GM12878 (cell line): ENCODE measurements around the gene COASY. TPM values are rescaled to one million over a fixed set of nuclear protein-coding genes. Genes with fewer than 3 reads are reported as not detected.

Experiments used
- ATF7 ChIP-seq: fragments of 450-650 bp; IDR thresholded peaks from 2 replicates; pipeline ENCODE4 v1.6.1; 2016; ENCODE audit warnings: low read depth, mild to moderate bottlenecking
- CBX3 ChIP-seq: fragments of 200-600 bp; sonication (generic); IDR thresholded peaks from 2 replicates; pipeline ENCODE4 v1.6.1; 2016; ENCODE audit warnings: low read depth, borderline replicate concordance
- CEBPB ChIP-seq, 2 experiments: fragments of 150-350 bp in 1 of 2; IDR thresholded peaks; 2 replicates each; pipeline ENCODE4 v1.6.1; 2012 to 2014; ENCODE audit warnings: low read depth in 2 of 2, low read length in 2 of 2, borderline replicate concordance in 1 of 2, inconsistent platforms in 1 of 2
- DPF2 ChIP-seq: fragments of 450-650 bp; IDR thresholded peaks from 2 replicates; pipeline ENCODE4 v1.6.1; 2017; ENCODE audit warnings: mild to moderate bottlenecking
- HCFC1 ChIP-seq: fragments of 150-350 bp; IDR thresholded peaks from 2 replicates; pipeline ENCODE4 v1.6.1; 2014; ENCODE audit warnings: low read length
- LARP7 ChIP-seq: fragments of 450-650 bp; IDR thresholded peaks from 2 replicates; pipeline ENCODE4 v1.6.1; 2017; ENCODE audit warnings: mild to moderate bottlenecking
- MYC ChIP-seq: IDR thresholded peaks from 2 replicates; pipeline ENCODE4 v1.6.1; 2011; ENCODE audit warnings: mild to moderate bottlenecking, low read length, moderate library complexity, inconsistent platforms; ENCODE audit not compliant: insufficient read depth, insufficient replicate concordance, insufficient read length, severe bottlenecking
- NFYA ChIP-seq: IDR thresholded peaks from 2 replicates; pipeline ENCODE4 v1.6.1; 2011; ENCODE audit warnings: low read depth, mild to moderate bottlenecking, low read length, improper control_type of control experiment, borderline replicate concordance
- NRF1 ChIP-seq: conservative IDR thresholded peaks from 2 replicates; pipeline ENCODE4 v1.6.1; 2011; ENCODE audit warnings: mild to moderate bottlenecking, low read depth, low read length, improper control_type of control experiment
- POLR2AphosphoS2 ChIP-seq: IDR thresholded peaks from 2 replicates; pipeline ENCODE4 v1.6.1; 2011; ENCODE audit warnings: low read depth, mild to moderate bottlenecking, low read length, improper control_type of control experiment, moderate library complexity
- POU2F2 ChIP-seq: IDR thresholded peaks from 3 replicates; pipeline ENCODE4 v1.6.1; 2011; ENCODE audit warnings: low read depth, mild to moderate bottlenecking, low read length, borderline replicate concordance
- RBBP5 ChIP-seq: fragments of 200-600 bp; sonication (generic); conservative IDR thresholded peaks from 2 replicates; pipeline ENCODE4 v1.6.1; 2016
- RUNX3 ChIP-seq: IDR thresholded peaks from 2 replicates; pipeline ENCODE4 v1.6.1; 2012; ENCODE audit warnings: low read length, inconsistent platforms
- SIN3A ChIP-seq: IDR thresholded peaks from 2 replicates; pipeline ENCODE4 v1.6.1; 2012; ENCODE audit warnings: low read depth, low read length, improper control_type of control experiment
- ZNF207 ChIP-seq: fragments of 450-650 bp; IDR thresholded peaks from 2 replicates; pipeline ENCODE4 v1.6.1; 2014; ENCODE audit warnings: antibody characterized with exemption, mild to moderate bottlenecking, borderline replicate concordance
- ZNF274 ChIP-seq: IDR thresholded peaks from one replicate; pipeline ENCODE4 v1.8.0; 2011; ENCODE audit not compliant: insufficient read length, insufficient read depth
- polyA plus RNA-seq, 11 experiments: library from polyadenylated mRNA; depleted of rRNA in 4 of 11; unstranded in 6 of 11; stranded (reverse) in 5 of 11; fragments of >200 nt; fragmentation: Nextera tagmentation in 4 of 11; fragmentation: Illumina TruSeq in 1 of 11; extraction: Ambion mirVana in 4 of 11; extraction: Trizol in 1 of 11; gene quantifications; 1 replicate in 1 of 11; 2 replicates in 10 of 11; pipeline versions ENCODE4 v1.2.1 to v1.2.3, GENCODE V29; 2011 to 2016; ENCODE audit warnings: inconsistent platforms in 2 of 11, missing spikeins in 2 of 11, low read depth in 1 of 11
- total RNA-seq, 4 experiments: library from RNA; depleted of rRNA in 3 of 4; stranded (reverse); fragments of >200 nt in 3 of 4; fragmentation: Illumina TruSeq in 1 of 4; extraction: Trizol in 1 of 4; gene quantifications; 2 replicates each; pipeline versions ENCODE4 v1.2.1 to v1.2.3, GENCODE V29; 2013 to 2021
- TF ChIP-seq, protein P1 (sequence below): fragments of 450-650 bp; IDR thresholded peaks from 2 replicates; pipeline ENCODE4 v1.6.1; 2014; ENCODE audit warnings: mild to moderate bottlenecking
- TF ChIP-seq, protein P2 (sequence below): IDR thresholded peaks from 2 replicates; pipeline ENCODE4 v1.6.1; 2012; ENCODE audit warnings: low read depth, low read length, improper control_type of control experiment
- TF ChIP-seq, protein P3 (sequence below): fragments of 450-650 bp; IDR thresholded peaks from 2 replicates; pipeline ENCODE4 v1.6.1; 2017; ENCODE audit warnings: mild to moderate bottlenecking, low read depth, inconsistent platforms; ENCODE audit not compliant: poor library complexity, severe bottlenecking
- TF ChIP-seq, protein P4 (sequence below): IDR thresholded peaks from 2 replicates; pipeline ENCODE4 v1.6.1; 2012; ENCODE audit warnings: improper control_type of control experiment, low read depth, low read length; ENCODE audit not compliant: insufficient replicate concordance
- TF ChIP-seq, protein P5 (sequence below): fragments of 450-650 bp; IDR thresholded peaks from 2 replicates; pipeline ENCODE4 v1.6.1; 2017; ENCODE audit warnings: borderline replicate concordance

The COASY gene
- total and polyA plus RNA-seq, 10 of the 15 experiments (the other 5 are each of a cell fraction or from before 2014, with no cell fraction given): 18.6 to 93.9 (median 43.2) TPM

DNA sequence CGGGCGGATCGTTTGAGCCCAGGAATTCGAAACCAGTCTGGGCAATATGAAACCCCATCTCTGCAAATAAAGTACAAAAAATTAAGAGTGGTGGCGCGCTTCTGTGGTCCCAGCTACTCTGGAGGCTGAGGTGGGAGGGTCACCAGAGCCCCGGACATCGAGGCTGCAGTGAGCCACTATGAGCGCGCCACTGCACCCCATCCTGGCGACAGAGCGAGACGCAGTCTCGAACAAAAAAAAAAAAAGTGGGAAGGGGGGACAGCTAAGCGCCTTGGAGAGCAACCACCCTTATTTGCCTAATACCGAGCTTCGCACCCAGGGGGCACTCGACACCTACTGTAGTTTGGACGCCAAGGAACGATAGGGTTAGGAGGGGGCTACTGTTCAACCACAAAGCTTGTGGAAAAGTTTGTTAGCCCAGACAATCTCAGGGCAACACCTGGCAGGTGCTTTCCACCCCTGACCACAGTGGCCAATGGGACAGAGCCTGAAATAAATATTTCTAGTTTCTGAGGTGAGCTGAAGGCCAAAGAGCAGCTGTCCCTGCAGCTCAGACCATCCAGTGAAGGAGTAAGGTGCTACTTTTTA, 16.4 kb downstream of the COASY start (continued):
- TF ChIP-seq CEBPB (IDR thresholded peaks at IDR 0.05; ENCODE audit: borderline replicate concordance in 1 of 2, low read depth in 2 of 2, low read length in 2 of 2) (no peak), NFYA (no peak), POU2F2 (peak; percentile 63; the same call in 2 of the 3 replicates), LARP7 (no peak), POLR2AphosphoS2 (0 out of 2 replicates have a peak, but pooled peaks have one; percentile 48), RBBP5 (no peak), ATF7 (0 out of 2 replicates have a peak, but pooled peaks have one; percentile 12), ZNF207 (0 out of 2 replicates have a peak, but pooled peaks have one; percentile 4), MYC (no peak), DPF2 (peak; percentile 74), CBX3 (no peak), HCFC1 (no peak), NRF1 (no peak), SIN3A (no peak), ZNF274 (no peak), RUNX3 (peak; percentile 98)
- TF ChIP-seq, protein P1, sequence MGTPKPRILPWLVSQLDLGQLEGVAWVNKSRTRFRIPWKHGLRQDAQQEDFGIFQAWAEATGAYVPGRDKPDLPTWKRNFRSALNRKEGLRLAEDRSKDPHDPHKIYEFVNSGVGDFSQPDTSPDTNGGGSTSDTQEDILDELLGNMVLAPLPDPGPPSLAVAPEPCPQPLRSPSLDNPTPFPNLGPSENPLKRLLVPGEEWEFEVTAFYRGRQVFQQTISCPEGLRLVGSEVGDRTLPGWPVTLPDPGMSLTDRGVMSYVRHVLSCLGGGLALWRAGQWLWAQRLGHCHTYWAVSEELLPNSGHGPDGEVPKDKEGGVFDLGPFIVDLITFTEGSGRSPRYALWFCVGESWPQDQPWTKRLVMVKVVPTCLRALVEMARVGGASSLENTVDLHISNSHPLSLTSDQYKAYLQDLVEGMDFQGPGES: no peak
- TF ChIP-seq, protein P2, sequence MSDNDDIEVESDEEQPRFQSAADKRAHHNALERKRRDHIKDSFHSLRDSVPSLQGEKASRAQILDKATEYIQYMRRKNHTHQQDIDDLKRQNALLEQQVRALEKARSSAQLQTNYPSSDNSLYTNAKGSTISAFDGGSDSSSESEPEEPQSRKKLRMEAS: no peak; the same call in 1 of the 2 replicates
- TF ChIP-seq, protein P3, sequence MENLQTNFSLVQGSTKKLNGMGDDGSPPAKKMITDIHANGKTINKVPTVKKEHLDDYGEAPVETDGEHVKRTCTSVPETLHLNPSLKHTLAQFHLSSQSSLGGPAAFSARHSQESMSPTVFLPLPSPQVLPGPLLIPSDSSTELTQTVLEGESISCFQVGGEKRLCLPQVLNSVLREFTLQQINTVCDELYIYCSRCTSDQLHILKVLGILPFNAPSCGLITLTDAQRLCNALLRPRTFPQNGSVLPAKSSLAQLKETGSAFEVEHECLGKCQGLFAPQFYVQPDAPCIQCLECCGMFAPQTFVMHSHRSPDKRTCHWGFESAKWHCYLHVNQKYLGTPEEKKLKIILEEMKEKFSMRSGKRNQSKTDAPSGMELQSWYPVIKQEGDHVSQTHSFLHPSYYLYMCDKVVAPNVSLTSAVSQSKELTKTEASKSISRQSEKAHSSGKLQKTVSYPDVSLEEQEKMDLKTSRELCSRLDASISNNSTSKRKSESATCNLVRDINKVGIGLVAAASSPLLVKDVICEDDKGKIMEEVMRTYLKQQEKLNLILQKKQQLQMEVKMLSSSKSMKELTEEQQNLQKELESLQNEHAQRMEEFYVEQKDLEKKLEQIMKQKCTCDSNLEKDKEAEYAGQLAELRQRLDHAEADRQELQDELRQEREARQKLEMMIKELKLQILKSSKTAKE: peak; percentile 80
- TF ChIP-seq, protein P4, sequence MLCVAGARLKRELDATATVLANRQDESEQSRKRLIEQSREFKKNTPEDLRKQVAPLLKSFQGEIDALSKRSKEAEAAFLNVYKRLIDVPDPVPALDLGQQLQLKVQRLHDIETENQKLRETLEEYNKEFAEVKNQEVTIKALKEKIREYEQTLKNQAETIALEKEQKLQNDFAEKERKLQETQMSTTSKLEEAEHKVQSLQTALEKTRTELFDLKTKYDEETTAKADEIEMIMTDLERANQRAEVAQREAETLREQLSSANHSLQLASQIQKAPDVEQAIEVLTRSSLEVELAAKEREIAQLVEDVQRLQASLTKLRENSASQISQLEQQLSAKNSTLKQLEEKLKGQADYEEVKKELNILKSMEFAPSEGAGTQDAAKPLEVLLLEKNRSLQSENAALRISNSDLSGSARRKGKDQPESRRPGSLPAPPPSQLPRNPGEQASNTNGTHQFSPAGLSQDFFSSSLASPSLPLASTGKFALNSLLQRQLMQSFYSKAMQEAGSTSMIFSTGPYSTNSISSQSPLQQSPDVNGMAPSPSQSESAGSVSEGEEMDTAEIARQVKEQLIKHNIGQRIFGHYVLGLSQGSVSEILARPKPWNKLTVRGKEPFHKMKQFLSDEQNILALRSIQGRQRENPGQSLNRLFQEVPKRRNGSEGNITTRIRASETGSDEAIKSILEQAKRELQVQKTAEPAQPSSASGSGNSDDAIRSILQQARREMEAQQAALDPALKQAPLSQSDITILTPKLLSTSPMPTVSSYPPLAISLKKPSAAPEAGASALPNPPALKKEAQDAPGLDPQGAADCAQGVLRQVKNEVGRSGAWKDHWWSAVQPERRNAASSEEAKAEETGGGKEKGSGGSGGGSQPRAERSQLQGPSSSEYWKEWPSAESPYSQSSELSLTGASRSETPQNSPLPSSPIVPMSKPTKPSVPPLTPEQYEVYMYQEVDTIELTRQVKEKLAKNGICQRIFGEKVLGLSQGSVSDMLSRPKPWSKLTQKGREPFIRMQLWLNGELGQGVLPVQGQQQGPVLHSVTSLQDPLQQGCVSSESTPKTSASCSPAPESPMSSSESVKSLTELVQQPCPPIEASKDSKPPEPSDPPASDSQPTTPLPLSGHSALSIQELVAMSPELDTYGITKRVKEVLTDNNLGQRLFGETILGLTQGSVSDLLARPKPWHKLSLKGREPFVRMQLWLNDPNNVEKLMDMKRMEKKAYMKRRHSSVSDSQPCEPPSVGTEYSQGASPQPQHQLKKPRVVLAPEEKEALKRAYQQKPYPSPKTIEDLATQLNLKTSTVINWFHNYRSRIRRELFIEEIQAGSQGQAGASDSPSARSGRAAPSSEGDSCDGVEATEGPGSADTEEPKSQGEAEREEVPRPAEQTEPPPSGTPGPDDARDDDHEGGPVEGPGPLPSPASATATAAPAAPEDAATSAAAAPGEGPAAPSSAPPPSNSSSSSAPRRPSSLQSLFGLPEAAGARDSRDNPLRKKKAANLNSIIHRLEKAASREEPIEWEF: no peak
- TF ChIP-seq, protein P5, sequence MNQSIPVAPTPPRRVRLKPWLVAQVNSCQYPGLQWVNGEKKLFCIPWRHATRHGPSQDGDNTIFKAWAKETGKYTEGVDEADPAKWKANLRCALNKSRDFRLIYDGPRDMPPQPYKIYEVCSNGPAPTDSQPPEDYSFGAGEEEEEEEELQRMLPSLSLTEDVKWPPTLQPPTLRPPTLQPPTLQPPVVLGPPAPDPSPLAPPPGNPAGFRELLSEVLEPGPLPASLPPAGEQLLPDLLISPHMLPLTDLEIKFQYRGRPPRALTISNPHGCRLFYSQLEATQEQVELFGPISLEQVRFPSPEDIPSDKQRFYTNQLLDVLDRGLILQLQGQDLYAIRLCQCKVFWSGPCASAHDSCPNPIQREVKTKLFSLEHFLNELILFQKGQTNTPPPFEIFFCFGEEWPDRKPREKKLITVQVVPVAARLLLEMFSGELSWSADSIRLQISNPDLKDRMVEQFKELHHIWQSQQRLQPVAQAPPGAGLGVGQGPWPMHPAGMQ: no peak
